Keratinocyte (primary cell): ENCODE measurements around the gene PLCB3. TPM values are rescaled to one million over a fixed set of nuclear protein-coding genes. Genes with fewer than 3 reads are reported as not detected.

Source experiments
- DNase-seq: peaks from one replicate; pipeline ENCODE4 v3.0.0-alpha.2; 2011; ENCODE audit warnings: low read depth, missing footprints, low spot score
- FAIRE-seq: peaks from 2 replicates; lab custom pipeline; 2011; peaks lifted over from hg19 to GRCh38; lab: Jason Lieb, UNC
- H2AFZ ChIP-seq: 2 replicates; pipeline ENCODE4 v1.6.0; 2012; ENCODE audit warnings: low read length, control low read depth, inconsistent platforms; ENCODE audit not compliant: control insufficient read depth
- H3K27ac ChIP-seq: 2 replicates; pipeline ENCODE4 v1.5.1; 2011; ENCODE audit warnings: low read length; ENCODE audit not compliant: control insufficient read depth, insufficient read depth
- H3K27me3 ChIP-seq: 3 replicates; pipeline ENCODE4 v1.6.0; 2011; ENCODE audit warnings: low read length; ENCODE audit not compliant: control insufficient read depth, insufficient read depth; ENCODE audit errors: extremely low read depth
- H3K36me3 ChIP-seq, 2 experiments: 2 replicates in 1 of 2; 3 replicates in 1 of 2; pipeline ENCODE4 v1.5.1; 2011; ENCODE audit warnings: low read length in 2 of 2, mild to moderate bottlenecking in 1 of 2; ENCODE audit not compliant: control insufficient read depth in 2 of 2, insufficient read depth in 2 of 2; ENCODE audit errors: extremely low read depth in 1 of 2
- H3K4me1 ChIP-seq: 3 replicates; pipeline ENCODE4 v1.5.1; 2011; ENCODE audit warnings: low read length; ENCODE audit not compliant: control insufficient read depth, insufficient read depth; ENCODE audit errors: extremely low read depth
- H3K4me2 ChIP-seq: 3 replicates; pipeline ENCODE4 v1.6.0; 2011; ENCODE audit warnings: low read depth, low read length; ENCODE audit not compliant: control insufficient read depth, insufficient read depth; ENCODE audit errors: extremely low read depth
- H3K4me3 ChIP-seq, 3 experiments: fragments of 200-600 bp in 1 of 3; sonication (generic) in 1 of 3; 2 replicates in 2 of 3; 3 replicates in 1 of 3; pipeline ENCODE4 v1.5.1; 2011 to 2016; ENCODE audit warnings: low read length in 3 of 3, mild to moderate bottlenecking in 3 of 3, control low read depth in 2 of 3, inconsistent platforms in 1 of 3, low read depth in 1 of 3, mixed read lengths in 1 of 3, mixed run types in 1 of 3, moderate library complexity in 1 of 3; ENCODE audit not compliant: control insufficient read depth in 2 of 3, insufficient read depth in 2 of 3; ENCODE audit errors: extremely low read depth in 1 of 3
- H3K79me2 ChIP-seq: 2 replicates; pipeline ENCODE4 v1.6.0; 2012; ENCODE audit warnings: low read length; ENCODE audit not compliant: control insufficient read depth, insufficient read depth
- H3K9ac ChIP-seq: 3 replicates; pipeline ENCODE4 v1.6.0; 2011; ENCODE audit warnings: low read length; ENCODE audit not compliant: control insufficient read depth, insufficient read depth; ENCODE audit errors: extremely low read depth
- H3K9me1 ChIP-seq: 3 replicates; pipeline ENCODE4 v1.6.0; 2011; ENCODE audit warnings: low read length; ENCODE audit not compliant: control insufficient read depth, insufficient read depth; ENCODE audit errors: extremely low read depth
- H3K9me3 ChIP-seq: 2 replicates; pipeline ENCODE4 v1.5.1; 2012; ENCODE audit warnings: low read depth, low read length; ENCODE audit not compliant: control insufficient read depth
- H4K20me1 ChIP-seq: 3 replicates; pipeline ENCODE4 v1.6.0; 2011; ENCODE audit warnings: low read length; ENCODE audit not compliant: control insufficient read depth, insufficient read depth; ENCODE audit errors: extremely low read depth
- EZH2 ChIP-seq: IDR thresholded peaks from one replicate; pipeline ENCODE4 v1.6.1; 2012; ENCODE audit warnings: inconsistent platforms, mild to moderate bottlenecking, low read length, moderate library complexity
- dilution Hi-C: fragments of 300-500 bp; cut with MboI; formaldehyde crosslinking; loops from one replicate; pipeline ENCODE4 v1.7.0; 2020; ENCODE audit warnings: low sequenced_read_pairs; ENCODE audit not compliant: extremely low pct_ligation_motif_present
- polyA plus RNA-seq, 5 experiments: library from polyadenylated mRNA; depleted of rRNA in 3 of 5; stranded (reverse) in 3 of 5; stranded (forward) in 1 of 5; unstranded in 1 of 5; fragments of >200 nt; gene quantifications; 1 replicate in 1 of 5; 2 replicates in 3 of 5; 3 replicates in 1 of 5; pipeline versions ENCODE4 v1.2.1 to v1.2.3, GENCODE V29; 2011 to 2012; ENCODE audit warnings: missing spikeins in 2 of 5, low read depth in 1 of 5, low replicate concordance in 1 of 5
- TF ChIP-seq, protein P1 (sequence below), 3 experiments: IDR thresholded peaks in 1 of 3; conservative IDR thresholded peaks in 1 of 3; optimal IDR thresholded peaks in 1 of 3; 2 replicates in 2 of 3; 3 replicates in 1 of 3; pipeline versions ENCODE3 to v1.5.1; 2011; ENCODE audit warnings: low read length in 3 of 3, mild to moderate bottlenecking in 3 of 3, moderate library complexity in 2 of 3, control low read depth in 1 of 3, inconsistent platforms in 1 of 3; ENCODE audit not compliant: insufficient read depth in 2 of 3; ENCODE audit errors: extremely low read depth in 1 of 3

PLCB3 gene
- polyA plus RNA-seq, 1 donor (not counting 4 experiments of a cell fraction or from before 2014, with no cell fraction given): 32.5 TPM

DNA sequence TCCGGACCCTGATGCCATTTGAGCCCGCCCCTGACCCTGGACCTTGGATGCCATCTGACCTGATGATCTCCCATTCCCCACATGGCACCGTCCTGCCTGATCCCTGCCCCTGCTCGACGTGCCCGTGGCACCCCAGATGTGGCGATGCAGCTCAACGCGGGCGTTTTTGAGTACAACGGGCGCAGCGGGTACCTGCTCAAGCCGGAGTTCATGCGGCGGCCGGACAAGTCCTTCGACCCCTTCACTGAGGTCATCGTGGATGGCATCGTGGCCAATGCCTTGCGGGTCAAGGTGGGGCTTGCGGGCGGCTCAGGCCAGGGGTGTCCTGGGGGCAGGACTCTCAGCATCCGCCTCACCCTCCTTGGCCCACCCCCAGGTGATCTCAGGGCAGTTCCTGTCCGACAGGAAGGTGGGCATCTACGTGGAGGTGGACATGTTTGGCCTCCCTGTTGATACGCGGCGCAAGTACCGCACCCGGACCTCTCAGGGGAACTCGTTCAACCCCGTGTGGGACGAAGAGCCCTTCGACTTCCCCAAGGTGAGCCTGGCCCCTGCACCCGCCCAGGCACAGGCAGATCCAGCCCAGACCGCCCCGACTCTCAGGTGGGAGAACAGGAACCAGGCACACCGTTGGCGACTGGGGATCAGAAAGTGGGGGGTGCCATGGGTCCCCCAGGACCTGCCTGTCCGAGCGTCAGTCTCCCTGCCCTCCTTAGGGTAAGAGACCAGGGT is 11.1 kb downstream of the PLCB3 start:
- H3K9ac ChIP-seq: no peak overlapping the region
- dilution Hi-C loops: no loop called here
- no peak overlapping the region for H3K4me3 ChIP-seq
- no peak overlapping the region for H2AFZ ChIP-seq
- no peak overlapping the region for H3K27ac ChIP-seq
- no peaks in the 10 kb centered on the region for H3K27me3 ChIP-seq
- no peak overlapping the region for H3K4me2 ChIP-seq
- FAIRE-seq (no peak), DNase-seq (no peak)
- H3K4me1 ChIP-seq: peaks cover 26% of the 10 kb centered on the region
- H3K36me3 ChIP-seq: peaks cover 49 to 73% of the 10 kb centered on the region in 2 experiments
- peaks cover 2% of the 10 kb centered on the region for H3K9me1 ChIP-seq
- H3K79me2 ChIP-seq: peaks cover 10% of the 10 kb centered on the region
- TF ChIP-seq, protein P1, sequence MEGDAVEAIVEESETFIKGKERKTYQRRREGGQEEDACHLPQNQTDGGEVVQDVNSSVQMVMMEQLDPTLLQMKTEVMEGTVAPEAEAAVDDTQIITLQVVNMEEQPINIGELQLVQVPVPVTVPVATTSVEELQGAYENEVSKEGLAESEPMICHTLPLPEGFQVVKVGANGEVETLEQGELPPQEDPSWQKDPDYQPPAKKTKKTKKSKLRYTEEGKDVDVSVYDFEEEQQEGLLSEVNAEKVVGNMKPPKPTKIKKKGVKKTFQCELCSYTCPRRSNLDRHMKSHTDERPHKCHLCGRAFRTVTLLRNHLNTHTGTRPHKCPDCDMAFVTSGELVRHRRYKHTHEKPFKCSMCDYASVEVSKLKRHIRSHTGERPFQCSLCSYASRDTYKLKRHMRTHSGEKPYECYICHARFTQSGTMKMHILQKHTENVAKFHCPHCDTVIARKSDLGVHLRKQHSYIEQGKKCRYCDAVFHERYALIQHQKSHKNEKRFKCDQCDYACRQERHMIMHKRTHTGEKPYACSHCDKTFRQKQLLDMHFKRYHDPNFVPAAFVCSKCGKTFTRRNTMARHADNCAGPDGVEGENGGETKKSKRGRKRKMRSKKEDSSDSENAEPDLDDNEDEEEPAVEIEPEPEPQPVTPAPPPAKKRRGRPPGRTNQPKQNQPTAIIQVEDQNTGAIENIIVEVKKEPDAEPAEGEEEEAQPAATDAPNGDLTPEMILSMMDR (optimal IDR thresholded peaks at IDR 0.05 in 1 of 3, IDR thresholded peaks at IDR 0.05 in 1 of 3, conservative IDR thresholded peaks at IDR 0.05 in 1 of 3; ENCODE audit: extremely low read depth in 1 of 3, insufficient read depth in 2 of 3, low read length in 3 of 3): no peak
- TF ChIP-seq EZH2: no peak
- no peaks in the 10 kb centered on the region for H4K20me1 ChIP-seq
- H3K9me3 ChIP-seq: no peaks in the 10 kb centered on the region

DNA sequence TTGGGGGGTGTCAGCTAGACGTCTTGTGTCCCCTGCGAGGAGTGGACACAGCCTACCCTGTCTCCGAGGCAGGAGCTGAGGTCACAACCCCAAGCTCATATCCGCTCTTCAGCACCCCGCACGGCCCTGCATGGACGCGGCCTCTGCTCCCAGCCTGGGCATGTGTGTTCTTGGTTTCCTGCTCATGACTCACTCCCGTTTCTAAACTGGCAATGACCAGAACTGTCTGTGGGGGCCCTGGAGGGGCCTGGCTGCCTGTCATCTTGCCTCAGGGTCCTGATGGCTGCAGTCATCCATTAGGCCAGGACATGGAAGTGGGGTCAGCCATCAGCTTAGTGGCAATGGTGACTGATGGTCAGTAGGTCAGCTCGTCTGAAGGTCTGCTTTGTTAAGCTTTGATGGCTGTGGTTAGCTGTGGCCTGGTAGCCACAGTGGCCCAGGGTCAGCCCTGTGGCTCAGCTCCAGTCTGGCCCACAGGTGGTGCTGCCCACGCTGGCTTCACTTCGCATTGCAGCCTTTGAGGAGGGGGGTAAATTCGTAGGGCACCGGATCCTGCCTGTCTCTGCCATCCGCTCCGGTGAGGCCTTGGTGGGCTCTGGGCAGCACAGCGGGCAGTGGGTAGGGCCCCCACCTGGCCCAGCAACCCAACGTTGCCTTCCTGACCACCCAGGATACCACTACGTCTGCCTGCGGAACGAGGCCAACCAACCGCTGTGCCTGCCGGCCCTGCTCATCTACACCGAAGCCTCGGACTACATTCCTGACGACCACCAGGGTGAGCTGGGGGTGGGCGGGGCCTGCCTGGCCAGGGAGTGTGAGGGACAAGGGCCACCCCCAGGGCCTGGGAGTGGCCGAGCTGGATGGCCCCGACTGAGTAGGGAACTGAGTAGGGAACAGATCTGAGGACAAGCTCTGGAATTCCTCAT is 12.0 kb downstream of the PLCB3 start:
- Histone ChIP-seq H3K9ac (no peak overlapping the region), H3K36me3 (peaks cover 48 to 75% of the 10 kb centered on the region in 2 experiments)
- DNase-seq: no peak

More for the DNA sequence above, 12.0 kb downstream of the PLCB3 start:
- no peak for FAIRE-seq
- H2AFZ ChIP-seq: no peak overlapping the region
- H3K27me3 ChIP-seq: no peaks in the 10 kb centered on the region
- no peaks in the 10 kb centered on the region for H3K9me3 ChIP-seq
- no peak for TF ChIP-seq EZH2
- TF ChIP-seq, protein P1 (optimal IDR thresholded peaks at IDR 0.05 in 1 of 3, IDR thresholded peaks at IDR 0.05 in 1 of 3, conservative IDR thresholded peaks at IDR 0.05 in 1 of 3; ENCODE audit: extremely low read depth in 1 of 3, insufficient read depth in 2 of 3, low read length in 3 of 3): no peak
- H4K20me1 ChIP-seq: no peaks in the 10 kb centered on the region
- H3K79me2 ChIP-seq: peaks cover 9% of the 10 kb centered on the region
- peaks cover 2% of the 10 kb centered on the region for H3K9me1 ChIP-seq
- no peak overlapping the region for H3K4me2 ChIP-seq
- H3K27ac ChIP-seq: no peak overlapping the region
- dilution Hi-C loops: no loop called here
- peaks cover 34% of the 10 kb centered on the region for H3K4me1 ChIP-seq
- no peak overlapping the region for H3K4me3 ChIP-seq
